HFF-Myc (cell line): Measurements from ENCODE around the gene TDRD9.

Experiments
- DNase-seq: peaks from one replicate; pipeline ENCODE4 v3.0.0-alpha.2; 2011; ENCODE audit warnings: low read depth; ENCODE audit errors: extremely low read depth
- H3K4me3 ChIP-seq: replicated peaks from 2 replicates; pipeline ENCODE4 v1.5.1; 2011; ENCODE audit warnings: low read depth, mild to moderate bottlenecking, control low read depth, low read length
- CTCF ChIP-seq: IDR thresholded peaks from 2 replicates; pipeline ENCODE4 v1.5.1; 2012; ENCODE audit warnings: mild to moderate bottlenecking, low read depth, low read length, control low read depth; ENCODE audit errors: missing control alignments

The TDRD9 gene

GRCh38 chr14:104087981-104088850 lies 160.0 kb downstream of the TDRD9 start:
- no peak overlapping the region for H3K4me3 ChIP-seq
- no peak for TF ChIP-seq CTCF
- DNase-seq, result no peak

- TF ChIP-seq CTCF, result no peak
- no peak overlapping the region for H3K4me3 ChIP-seq
- no peak for DNase-seq
These were observed 162.0 kb downstream of the TDRD9 start for GRCh38 chr14:104090071-104090748.

GRCh38 chr14:104091061-104091926 lies 163.0 kb downstream of the TDRD9 start:
- no peak for DNase-seq
- no peak overlapping the region for H3K4me3 ChIP-seq
- TF ChIP-seq CTCF, result no peak

- no peak for TF ChIP-seq CTCF
- no peak overlapping the region for H3K4me3 ChIP-seq
- DNase-seq, result no peak
These were observed 163.9 kb downstream of the TDRD9 start for GRCh38 chr14:104091927-104092771.

GRCh38 chr14:104092931-104093365 lies 164.7 kb downstream of the TDRD9 start:
- H3K4me3 ChIP-seq, result no peak overlapping the region
- DNase-seq, result no peak

More at GRCh38 chr14:104092931-104093365, 164.7 kb downstream of the TDRD9 start:
- TF ChIP-seq CTCF, result no peak
